ENCODE data around the gene PRKN.
"Not testable (repeated sequence)": the region's sequence is repeated elsewhere in the genome, so short reads cannot be mapped to it uniquely, and the experiment has no call there.

DNA sequence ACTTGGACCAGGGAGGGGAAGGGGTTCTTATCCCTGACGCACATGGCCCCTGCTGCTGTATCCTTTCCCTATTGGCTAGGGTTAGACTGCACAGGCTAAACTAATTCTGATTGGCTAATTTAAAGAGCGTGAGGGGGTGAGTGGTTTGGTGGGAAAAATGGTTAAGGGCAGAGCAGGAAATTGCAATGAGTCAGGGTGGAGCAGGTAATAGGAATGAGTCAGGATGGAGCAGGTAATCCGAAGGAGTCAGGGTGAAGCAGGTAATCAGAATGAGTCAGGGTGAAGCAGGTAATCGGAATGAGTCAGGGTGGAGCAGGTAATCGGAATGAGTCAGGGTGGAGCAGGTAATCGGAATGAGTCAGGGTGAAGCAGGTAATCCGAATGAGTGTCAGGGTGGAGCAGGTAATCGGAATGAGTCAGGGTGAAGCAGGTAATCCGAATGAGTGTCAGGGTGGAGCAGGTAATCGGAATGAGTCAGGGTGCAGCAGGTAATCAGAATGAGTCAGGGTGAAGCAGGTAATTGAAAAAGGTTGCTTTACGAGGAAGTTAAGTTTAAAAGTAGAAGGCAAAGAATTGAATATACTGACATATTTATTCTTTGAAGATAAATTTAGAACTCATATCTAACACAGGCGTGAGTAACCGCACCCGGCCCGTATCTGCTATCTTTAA, 1412.2 kb downstream of the PRKN start:
- TF ChIP-seq, protein P1, sequence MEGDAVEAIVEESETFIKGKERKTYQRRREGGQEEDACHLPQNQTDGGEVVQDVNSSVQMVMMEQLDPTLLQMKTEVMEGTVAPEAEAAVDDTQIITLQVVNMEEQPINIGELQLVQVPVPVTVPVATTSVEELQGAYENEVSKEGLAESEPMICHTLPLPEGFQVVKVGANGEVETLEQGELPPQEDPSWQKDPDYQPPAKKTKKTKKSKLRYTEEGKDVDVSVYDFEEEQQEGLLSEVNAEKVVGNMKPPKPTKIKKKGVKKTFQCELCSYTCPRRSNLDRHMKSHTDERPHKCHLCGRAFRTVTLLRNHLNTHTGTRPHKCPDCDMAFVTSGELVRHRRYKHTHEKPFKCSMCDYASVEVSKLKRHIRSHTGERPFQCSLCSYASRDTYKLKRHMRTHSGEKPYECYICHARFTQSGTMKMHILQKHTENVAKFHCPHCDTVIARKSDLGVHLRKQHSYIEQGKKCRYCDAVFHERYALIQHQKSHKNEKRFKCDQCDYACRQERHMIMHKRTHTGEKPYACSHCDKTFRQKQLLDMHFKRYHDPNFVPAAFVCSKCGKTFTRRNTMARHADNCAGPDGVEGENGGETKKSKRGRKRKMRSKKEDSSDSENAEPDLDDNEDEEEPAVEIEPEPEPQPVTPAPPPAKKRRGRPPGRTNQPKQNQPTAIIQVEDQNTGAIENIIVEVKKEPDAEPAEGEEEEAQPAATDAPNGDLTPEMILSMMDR (IDR thresholded peaks at IDR 0.05; ENCODE audit: low read length): not testable (repeated sequence)
- TF ChIP-seq EZH2 (optimal IDR thresholded peaks at IDR 0.05; ENCODE audit: low read depth, low read length): not testable (repeated sequence)
